Hepatocyte (in vitro differentiated cells): ENCODE results near the gene GALNT18. TPM values are rescaled to one million over a fixed set of nuclear protein-coding genes. Genes with fewer than 3 reads are reported as not detected.
"Not testable (repeated sequence)": the region's sequence is repeated elsewhere in the genome, so short reads cannot be mapped to it uniquely, and the experiment has no call there.

Source experiments
- DNase-seq: peaks from one replicate; pipeline ENCODE4 v3.0.0-alpha.2; 2016; ENCODE audit warnings: low spot score
- H2AFZ ChIP-seq: fragments of 200-600 bp; sonication (generic); 2 replicates; pipeline ENCODE4 v1.6.0; 2016; ENCODE audit warnings: antibody characterized with exemption, mild to moderate bottlenecking
- H3K27ac ChIP-seq: fragments of 200-600 bp; sonication (generic); 2 replicates; pipeline ENCODE4 v1.5.1; 2016; ENCODE audit warnings: mild to moderate bottlenecking
- H3K27me3 ChIP-seq: fragments of 200-600 bp; sonication (generic); 2 replicates; pipeline ENCODE4 v1.6.1; 2016
- H3K36me3 ChIP-seq: fragments of 200-600 bp; sonication (generic); replicated peaks from 2 replicates; pipeline ENCODE4 v1.5.1; 2016; ENCODE audit warnings: low read depth; ENCODE audit not compliant: insufficient read depth
- H3K4me1 ChIP-seq: fragments of 200-600 bp; sonication (generic); 2 replicates; pipeline ENCODE4 v1.5.1; 2016; ENCODE audit warnings: mild to moderate bottlenecking, moderate library complexity; ENCODE audit not compliant: insufficient read depth
- H3K4me2 ChIP-seq: fragments of 200-600 bp; sonication (generic); 2 replicates; pipeline ENCODE4 v1.6.0; 2016
- H3K4me3 ChIP-seq: fragments of 200-600 bp; sonication (generic); 2 replicates; pipeline ENCODE4 v1.5.1; 2016; ENCODE audit warnings: mild to moderate bottlenecking
- H3K79me2 ChIP-seq: fragments of 200-600 bp; sonication (generic); 2 replicates; pipeline ENCODE4 v1.6.0; 2017; ENCODE audit warnings: mild to moderate bottlenecking
- H3K9me2 ChIP-seq: fragments of 200-600 bp; sonication (generic); replicated peaks from 2 replicates; pipeline ENCODE4 v1.6.0; 2017; ENCODE audit warnings: mild to moderate bottlenecking; ENCODE audit not compliant: insufficient read depth
- H3K9me3 ChIP-seq: fragments of 200-600 bp; sonication (generic); 2 replicates; pipeline ENCODE4 v1.5.1; 2016; ENCODE audit warnings: low read depth, mild to moderate bottlenecking
- H4K20me1 ChIP-seq: fragments of 200-600 bp; sonication (generic); 2 replicates; pipeline ENCODE4 v1.6.0; 2016; ENCODE audit warnings: mild to moderate bottlenecking; ENCODE audit not compliant: insufficient read depth, poor library complexity, severe bottlenecking
- CTCF ChIP-seq: fragments of 200-600 bp; sonication (generic); IDR thresholded peaks from 2 replicates; pipeline ENCODE4 v1.5.1; 2016; ENCODE audit warnings: antibody characterized with exemption, mild to moderate bottlenecking; ENCODE audit not compliant: poor library complexity
- EZH2 ChIP-seq: fragments of 200-600 bp; sonication (generic); IDR thresholded peaks from 2 replicates; pipeline ENCODE4 v1.6.1; 2016; ENCODE audit warnings: antibody characterized with exemption, mild to moderate bottlenecking, borderline replicate concordance
- EZH2phosphoT487 ChIP-seq: fragments of 200-600 bp; sonication (generic); IDR thresholded peaks from one replicate; pipeline ENCODE4 v1.6.1; 2018; ENCODE audit warnings: antibody characterized with exemption, mild to moderate bottlenecking, low read depth, moderate library complexity; ENCODE audit not compliant: unreplicated experiment, severe bottlenecking
- WGBS: methylation state at CpG from one replicate; pipeline ENCODE4 v1.1.6; 2016; ENCODE audit warnings: low lambda C conversion rate; ENCODE audit errors: missing lambda C conversion rate; 5-methylcytosine and 5-hydroxymethylcytosine counted together
- polyA plus RNA-seq: library from polyadenylated mRNA; unstranded; fragments of >200 nt; fragmentation: Nextera tagmentation; extraction: Ambion mirVana; gene quantifications from 2 replicates; pipeline ENCODE4 v1.2.1, GENCODE V29; 2016
- total RNA-seq: library from RNA; depleted of rRNA; stranded (reverse); fragments of >200 nt; gene quantifications from 2 replicates; pipeline ENCODE4 v1.2.3, GENCODE V29; 2014

The GALNT18 gene
- total and polyA plus RNA-seq, 2 experiments from 2014 or later, result 11.6 to 22.4 TPM

DNA sequence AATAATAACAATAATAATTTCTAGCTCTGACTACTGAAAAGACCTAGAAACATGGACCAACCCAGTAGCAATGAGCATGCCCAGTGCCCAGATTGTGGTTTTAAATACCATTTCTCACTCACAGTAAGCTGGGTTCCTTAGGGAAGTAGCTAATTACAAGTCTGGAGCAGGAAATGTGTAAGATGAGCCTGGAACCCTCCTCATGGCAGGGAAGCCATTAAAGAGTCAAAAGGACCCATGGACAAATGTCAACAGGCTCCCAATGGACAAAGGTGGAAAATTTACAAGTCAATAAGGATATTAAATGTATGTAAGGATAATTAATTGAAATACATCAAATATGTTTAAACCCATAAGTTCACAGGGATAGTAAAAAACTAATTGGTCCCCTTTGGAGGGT, 258.1 kb downstream of the GALNT18 start:
- DNase-seq, result no peak
- no peaks in the 10 kb centered on the region for H4K20me1 ChIP-seq
- TF ChIP-seq CTCF (no peak), EZH2phosphoT487 (no peak), EZH2 (no peak)

GRCh38 chr11:11359611-11360010, 262.2 kb downstream of the GALNT18 start:
- no peaks in the 10 kb centered on the region for H3K9me2 ChIP-seq
- H3K27ac ChIP-seq, result no peak overlapping the region
- DNase-seq, result no peak
- no peak overlapping the region for H3K4me3 ChIP-seq
- no peaks in the 10 kb centered on the region for H3K79me2 ChIP-seq
- no peaks in the 10 kb centered on the region for H3K36me3 ChIP-seq
- H3K4me2 ChIP-seq, result no peak overlapping the region
- no peaks in the 10 kb centered on the region for H3K27me3 ChIP-seq
- no peak for TF ChIP-seq EZH2phosphoT487
- no peak for TF ChIP-seq CTCF
- no peak for TF ChIP-seq EZH2
- no peaks in the 10 kb centered on the region for H3K4me1 ChIP-seq
- H4K20me1 ChIP-seq, result no peaks in the 10 kb centered on the region
- 71% methylated on average over 3 of the region's 3 CpGs for WGBS
- H3K9me3 ChIP-seq, result no peaks in the 10 kb centered on the region
- no peak overlapping the region for H2AFZ ChIP-seq

More for the DNA sequence above, 258.1 kb downstream of the GALNT18 start:
- H3K27ac ChIP-seq, result no peak overlapping the region
- no peaks in the 10 kb centered on the region for H3K9me3 ChIP-seq
- no peaks in the 10 kb centered on the region for H3K27me3 ChIP-seq
- no peaks in the 10 kb centered on the region for H3K79me2 ChIP-seq
- H3K4me1 ChIP-seq, result no peaks in the 10 kb centered on the region
- no peak overlapping the region for H2AFZ ChIP-seq
- H3K4me2 ChIP-seq, result no peak overlapping the region
- no peaks in the 10 kb centered on the region for H3K36me3 ChIP-seq
- H3K9me2 ChIP-seq, result no peaks in the 10 kb centered on the region
- no peak overlapping the region for H3K4me3 ChIP-seq

DNA sequence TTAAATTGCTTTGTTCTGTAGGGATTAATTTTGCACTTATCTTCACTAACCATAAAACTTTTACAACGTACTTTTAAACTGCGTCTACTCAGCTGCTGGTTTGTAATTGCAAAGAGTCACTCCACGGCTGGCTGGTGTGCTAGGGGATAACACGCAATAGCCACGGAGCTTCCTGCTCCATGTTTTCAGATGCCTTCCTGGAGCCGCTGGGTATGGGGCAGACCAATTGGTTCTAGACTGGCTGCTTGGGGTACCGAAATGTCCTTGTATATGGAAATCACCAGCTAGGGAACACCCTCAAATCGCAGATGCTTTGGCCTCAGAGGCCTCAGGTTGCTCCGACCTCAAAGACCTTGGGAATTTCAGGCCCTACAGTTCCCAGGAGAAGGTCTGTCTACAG, 265.0 kb downstream of the GALNT18 start:
- no peaks in the 10 kb centered on the region for H3K27me3 ChIP-seq
- H3K27ac ChIP-seq, result no peak overlapping the region
- H3K79me2 ChIP-seq, result no peaks in the 10 kb centered on the region
- whole genome bisulfite sequencing, result 61% methylated on average over 9 of the region's 9 CpGs
- no peaks in the 10 kb centered on the region for H3K36me3 ChIP-seq
- H3K9me2 ChIP-seq, result no peaks in the 10 kb centered on the region
- no peak for TF ChIP-seq EZH2phosphoT487
- TF ChIP-seq CTCF, result no peak
- no peak for TF ChIP-seq EZH2
- no peak for DNase-seq
- no peak overlapping the region for H3K4me3 ChIP-seq
- no peaks in the 10 kb centered on the region for H4K20me1 ChIP-seq
- H3K4me2 ChIP-seq, result no peak overlapping the region
- no peaks in the 10 kb centered on the region for H3K4me1 ChIP-seq
- no peak overlapping the region for H2AFZ ChIP-seq
- no peaks in the 10 kb centered on the region for H3K9me3 ChIP-seq

DNA sequence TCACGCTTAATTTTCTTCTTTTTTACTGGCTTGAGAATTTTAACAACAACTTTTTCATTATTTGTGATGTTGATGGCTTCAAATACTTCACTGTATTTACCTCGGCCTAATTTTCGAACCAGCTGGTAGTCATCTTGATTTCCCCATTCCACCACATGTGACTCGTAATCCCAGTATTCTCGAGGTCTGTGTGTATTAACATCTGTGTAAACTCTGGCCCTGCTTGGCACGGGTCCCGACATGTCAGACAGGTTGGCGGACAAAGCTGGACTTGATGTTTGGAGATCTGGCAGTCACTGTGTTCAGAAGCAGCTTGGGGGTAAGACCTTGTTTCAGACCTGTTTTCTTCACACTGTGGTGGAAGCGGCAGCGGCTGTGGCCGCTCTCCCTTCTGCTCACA, 268.9 kb downstream of the GALNT18 start, which contains the start of gene CSNK2A3:
TSS of gene CSNK2A3 (minus strand) at position 373 of the 400 bp plus-strand sequence. CDS start at position 242, 131 bp downstream.
- peaks cover 24% of the 10 kb centered on the region for H3K4me1 ChIP-seq
- not testable (repeated sequence) for H4K20me1 ChIP-seq, H3K36me3 ChIP-seq, H3K9me2 ChIP-seq, H3K9me3 ChIP-seq, H3K4me3 ChIP-seq, H3K4me2 ChIP-seq, H3K27ac ChIP-seq, H3K79me2 ChIP-seq, H2AFZ ChIP-seq, H3K27me3 ChIP-seq, DNase-seq
- WGBS, result 80% methylated on average over 11 of the region's 11 CpGs

GRCh38 chr11:11351851-11352250, 270.0 kb downstream of the GALNT18 start:
- H3K9me3 ChIP-seq, H3K4me3 ChIP-seq, H4K20me1 ChIP-seq, H3K79me2 ChIP-seq, DNase-seq, H3K27ac ChIP-seq, H3K9me2 ChIP-seq, H3K4me2 ChIP-seq, H3K36me3 ChIP-seq, H2AFZ ChIP-seq, H3K27me3 ChIP-seq: not testable (repeated sequence)
- 86% methylated on average over 8 of the region's 10 CpGs for WGBS
- peaks cover 24% of the 10 kb centered on the region for H3K4me1 ChIP-seq
